Measurements from ENCODE around the gene SYCP2L. TPM values are rescaled to one million over a fixed set of nuclear protein-coding genes. Genes with fewer than 3 reads are reported as not detected.

The SYCP2L gene
- polyA plus RNA-seq, 1 of the 3 experiments (the other 2 are of a cell fraction), result 0.82 TPM

- Histone ChIP-seq H3K4me3 (ENCODE audit: low read depth in 2 of 2, low read length in 1 of 2) (no peak overlapping the region), H4K20me1 (ENCODE audit: insufficient read depth) (no peaks in the 10 kb centered on the region), H2AFZ (ENCODE audit: low read depth) (no peak overlapping the region), H3K9me2 (no peaks in the 10 kb centered on the region), H3K36me3 (replicated peaks in 1 of 2; ENCODE audit: control insufficient read depth in 1 of 2, insufficient read depth in 2 of 2, low read length in 1 of 2) (no peaks in the 10 kb centered on the region), H3F3A (replicated peaks; ENCODE audit: insufficient read depth) (no peaks in the 10 kb centered on the region), H3K4me1 (ENCODE audit: control insufficient read depth in 1 of 2, insufficient read depth in 2 of 2, low read depth in 1 of 2, low read length in 1 of 2) (no peaks in the 10 kb centered on the region), H3K27ac (ENCODE audit: low read depth in 2 of 2, low read length in 1 of 2) (no peak overlapping the region), H3K79me2 (ENCODE audit: insufficient read depth) (no peaks in the 10 kb centered on the region), H3K9ac (no peak overlapping the region), H3K9me3 (no peaks in the 10 kb centered on the region), H3K4me2 (no peak overlapping the region), H3K27me3 (ENCODE audit: insufficient read depth) (no peaks in the 10 kb centered on the region)
- WGBS (ENCODE audit: low lambda C conversion rate), result 51% methylated on average over 2 of the region's 2 CpGs
- ChIA-PET CTCF (interaction anchor here (1.0 kb wide), 1 partner anchor 12 kb away, joined by 4 read pairs; no protein-coding TSS in a partner anchor), POLR2A (no interaction called here)
- DNase-seq, result no peak
- TF ChIP-seq EZH2phosphoT487 (IDR thresholded peaks at IDR 0.05; ENCODE audit: borderline replicate concordance, low read depth) (no peak), USF1 (IDR thresholded peaks at IDR 0.05; ENCODE audit: borderline replicate concordance, low read depth) (no peak), RFX5 (IDR thresholded peaks at IDR 0.05; ENCODE audit: low read length) (no peak), CHD2 (IDR thresholded peaks at IDR 0.05; ENCODE audit: low read length, partially characterized antibody) (no peak), TCF12 (IDR thresholded peaks at IDR 0.05) (no peak), CTCF (IDR thresholded peaks at IDR 0.05) (no peak), JUND (IDR thresholded peaks at IDR 0.05) (no peak), REST (IDR thresholded peaks at IDR 0.05; ENCODE audit: low read depth, low read length) (no peak), FOXJ3 (CRISPR knock-in tag; IDR thresholded peaks at IDR 0.05) (no peak), GABPA (IDR thresholded peaks at IDR 0.05; ENCODE audit: low read depth) (no peak), RCOR1 (IDR thresholded peaks at IDR 0.05; ENCODE audit: low read length) (no peak), YY1 (IDR thresholded peaks at IDR 0.05; ENCODE audit: low read depth) (no peak), NFIC (IDR thresholded peaks at IDR 0.05; ENCODE audit: borderline replicate concordance) (no peak), SMC3 (IDR thresholded peaks at IDR 0.05; ENCODE audit: low read depth, low read length) (no peak), EP300 (IDR thresholded peaks at IDR 0.05; ENCODE audit: borderline replicate concordance in 1 of 2, low read depth in 1 of 2, low read length in 1 of 2) (no peak)
Measured at GRCh38 chr6:10861086-10861485, 25.8 kb upstream of the SYCP2L start.

Data from SK-N-SH (cell line).